A673 (cell line): Measurements from ENCODE around the gene GATAD2B. TPM values are rescaled to one million over a fixed set of nuclear protein-coding genes. Genes with fewer than 3 reads are reported as not detected.

Experiments used
- BruUV-seq: library from RNA; stranded (reverse); fragments of 400-500 nt; replicated peaks from 2 replicates; lab custom pipeline; 2021; lab: Mats Ljungman, UMichigan
- CTCF ChIA-PET: fragments of 300-600 bp; sonication (Branson Sonifier 250); formaldehyde crosslinking; loops from one replicate; lab custom pipeline; 2022; ENCODE audit warnings: antibody characterized with exemption; lab: Charles Lee
- POLR2A ChIA-PET: fragments of 300-600 bp; sonication (Branson Sonifier 250); formaldehyde crosslinking; loops from one replicate; lab custom pipeline; 2022; ENCODE audit warnings: antibody characterized with exemption; ENCODE audit not compliant: low non-redundant PET; lab: Charles Lee
- DNase-seq: peaks from one replicate; pipeline ENCODE4 v3.0.0-alpha.2; 2015; ENCODE audit warnings: low spot score
- H3K27ac ChIP-seq: fragments of 200-600 bp; sonication (generic); 2 replicates; pipeline ENCODE4 v1.5.1; 2016; ENCODE audit warnings: mixed run types, low read depth, mild to moderate bottlenecking, mixed read lengths, antibody characterized with exemption, low read length; ENCODE audit not compliant: poor library complexity, severe bottlenecking
- H3K27me3 ChIP-seq: fragments of 200-600 bp; sonication (generic); replicated peaks from 2 replicates; pipeline ENCODE4 v1.6.1; 2017; ENCODE audit warnings: mixed run types, low read depth, mild to moderate bottlenecking, mixed read lengths, antibody characterized with exemption, low read length; ENCODE audit not compliant: insufficient read depth, poor library complexity
- H3K36me3 ChIP-seq: fragments of 200-600 bp; sonication (generic); 2 replicates; pipeline ENCODE4 v1.6.1; 2016; ENCODE audit warnings: mixed run types, mild to moderate bottlenecking, mixed read lengths, antibody characterized with exemption, low read length; ENCODE audit not compliant: insufficient read depth, poor library complexity, severe bottlenecking
- H3K4me1 ChIP-seq: fragments of 200-600 bp; sonication (generic); 2 replicates; pipeline ENCODE4 v1.6.1; 2017; ENCODE audit warnings: mixed run types, mild to moderate bottlenecking, mixed read lengths, antibody characterized with exemption, low read length; ENCODE audit not compliant: insufficient read depth, poor library complexity, severe bottlenecking
- H3K4me3 ChIP-seq: fragments of 200-600 bp; sonication (generic); 2 replicates; pipeline ENCODE4 v1.5.1; 2016; ENCODE audit warnings: low read depth, mixed run types, mild to moderate bottlenecking, mixed read lengths, low read length; ENCODE audit not compliant: poor library complexity, severe bottlenecking
- H3K9me3 ChIP-seq: fragments of 200-600 bp; sonication (generic); 2 replicates; pipeline ENCODE4 v1.6.1; 2016; ENCODE audit warnings: mixed run types, low read depth, mild to moderate bottlenecking, mixed read lengths, antibody characterized with exemption, low read length; ENCODE audit not compliant: poor library complexity, severe bottlenecking
- CTCF ChIP-seq: fragments of 300-800, 200-600 bp; sonication (generic); conservative IDR thresholded peaks from 2 replicates; pipeline ENCODE4 v1.5.1; 2017; ENCODE audit warnings: low read depth, mild to moderate bottlenecking, antibody characterized with exemption, low read length, moderate library complexity, mixed read lengths
- EZH2 ChIP-seq: fragments of 200-600 bp; sonication (generic); IDR thresholded peaks from 2 replicates; pipeline ENCODE4 v1.6.1; 2017; ENCODE audit warnings: borderline replicate concordance, low read depth, mild to moderate bottlenecking, mixed read lengths, antibody characterized with exemption, low read length; ENCODE audit not compliant: poor library complexity, severe bottlenecking
- intact Hi-C: fragments of 100-400 bp; cut with micrococcal nuclease; formaldehyde crosslinking; loops from one replicate; pipeline ENCODE4 v1.10.0; 2022; ENCODE audit not compliant: unreplicated experiment
- total RNA-seq: library from RNA; stranded (reverse); gene quantifications from 2 replicates; pipeline ENCODE4 v1.2.3, GENCODE V29; 2021

GATAD2B gene
- total RNA-seq, 1 experiment from 2014 or later = 58.8 TPM

DNA sequence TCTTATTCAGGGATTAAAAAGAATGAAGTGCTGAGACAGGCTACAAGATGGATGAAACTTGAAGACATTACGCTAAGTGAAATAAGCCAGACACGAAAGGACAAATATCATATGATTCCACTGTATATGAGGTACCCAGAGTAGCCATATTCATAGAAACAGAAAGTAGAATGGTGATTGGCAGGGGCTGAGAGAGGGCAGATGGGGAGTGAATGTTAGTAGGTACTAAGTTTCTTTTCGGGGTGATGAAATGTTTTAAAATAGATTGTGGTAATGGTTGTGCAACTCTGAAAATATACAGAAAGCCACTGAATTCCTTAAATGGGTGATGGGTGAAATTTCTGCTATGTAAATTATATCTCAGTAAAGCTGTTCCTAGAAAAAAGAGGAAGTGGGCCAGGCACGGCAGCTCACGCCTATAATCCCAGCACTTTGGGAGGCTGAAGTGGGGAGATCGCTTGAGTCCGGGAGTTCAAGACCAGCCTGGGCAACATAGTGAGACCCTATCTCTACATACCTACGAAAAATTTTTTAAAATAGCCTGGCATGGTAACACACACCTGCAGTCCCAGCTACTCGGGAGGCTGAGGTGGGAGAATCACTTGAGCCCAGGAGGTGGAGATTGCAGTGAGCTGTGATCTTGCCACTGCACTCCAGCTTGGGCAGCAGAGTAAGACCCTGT, 131.7 kb downstream of the GATAD2B start:
- no peaks in the 10 kb centered on the region for H3K27me3 ChIP-seq
- no peaks in the 10 kb centered on the region for H3K4me1 ChIP-seq
- POLR2A ChIA-PET = no interaction called here
- no peaks in the 10 kb centered on the region for H3K9me3 ChIP-seq
- TF ChIP-seq EZH2 = no peak
- TF ChIP-seq CTCF = no peak
- BruUV-seq = no TSS peak
- DNase-seq = no peak
- intact Hi-C loops = no loop called here
- H3K27ac ChIP-seq = no peak overlapping the region
- no peaks in the 10 kb centered on the region for H3K36me3 ChIP-seq
- CTCF ChIA-PET = no interaction called here
- no peak overlapping the region for H3K4me3 ChIP-seq

- Histone ChIP-seq H3K4me3 (no peak overlapping the region), H3K36me3 (no peaks in the 10 kb centered on the region), H3K4me1 (no peaks in the 10 kb centered on the region), H3K9me3 (no peaks in the 10 kb centered on the region), H3K27ac (no peak overlapping the region), H3K27me3 (no peaks in the 10 kb centered on the region)
- intact Hi-C loops = no loop called here
- DNase-seq = no peak
- no TSS peak for BruUV-seq
- ChIA-PET POLR2A (interaction anchor here (0.6 kb wide), 1 partner anchor 1748 kb away, joined by 3 read pairs; no protein-coding TSS in a partner anchor), CTCF (no interaction called here)
- TF ChIP-seq EZH2 = no peak
- no peak for TF ChIP-seq CTCF
Observed at GRCh38 chr1:153790313-153790965, 132.3 kb downstream of the GATAD2B start.

- no peak overlapping the region for H3K4me3 ChIP-seq
- DNase-seq = no peak
- H3K27me3 ChIP-seq = no peaks in the 10 kb centered on the region
- intact Hi-C loops = no loop called here
- BruUV-seq = no TSS peak
- POLR2A ChIA-PET = interaction anchor here (0.6 kb wide), 1 partner anchor 1749 kb away, joined by 3 read pairs; no protein-coding TSS in a partner anchor
- CTCF ChIA-PET = interaction anchor here (0.6 kb wide), 1 partner anchor 111 kb away, joined by 3 read pairs; no protein-coding TSS in a partner anchor
- no peaks in the 10 kb centered on the region for H3K36me3 ChIP-seq
- no peaks in the 10 kb centered on the region for H3K9me3 ChIP-seq
- H3K4me1 ChIP-seq = no peaks in the 10 kb centered on the region
- TF ChIP-seq EZH2 = no peak
- no peak for TF ChIP-seq CTCF
- H3K27ac ChIP-seq = no peak overlapping the region
Observed at GRCh38 chr1:153789478-153790034, 133.2 kb downstream of the GATAD2B start.
